SHP77 treated with DMSO at 0.1 percent for 48 hours (cell line): ENCODE measurements around the gene CD86.

Source experiments
- DNase-seq: peaks from one replicate; lab custom pipeline; 2025; lab: John Stamatoyannopoulos, UW

CD86 gene

DNA sequence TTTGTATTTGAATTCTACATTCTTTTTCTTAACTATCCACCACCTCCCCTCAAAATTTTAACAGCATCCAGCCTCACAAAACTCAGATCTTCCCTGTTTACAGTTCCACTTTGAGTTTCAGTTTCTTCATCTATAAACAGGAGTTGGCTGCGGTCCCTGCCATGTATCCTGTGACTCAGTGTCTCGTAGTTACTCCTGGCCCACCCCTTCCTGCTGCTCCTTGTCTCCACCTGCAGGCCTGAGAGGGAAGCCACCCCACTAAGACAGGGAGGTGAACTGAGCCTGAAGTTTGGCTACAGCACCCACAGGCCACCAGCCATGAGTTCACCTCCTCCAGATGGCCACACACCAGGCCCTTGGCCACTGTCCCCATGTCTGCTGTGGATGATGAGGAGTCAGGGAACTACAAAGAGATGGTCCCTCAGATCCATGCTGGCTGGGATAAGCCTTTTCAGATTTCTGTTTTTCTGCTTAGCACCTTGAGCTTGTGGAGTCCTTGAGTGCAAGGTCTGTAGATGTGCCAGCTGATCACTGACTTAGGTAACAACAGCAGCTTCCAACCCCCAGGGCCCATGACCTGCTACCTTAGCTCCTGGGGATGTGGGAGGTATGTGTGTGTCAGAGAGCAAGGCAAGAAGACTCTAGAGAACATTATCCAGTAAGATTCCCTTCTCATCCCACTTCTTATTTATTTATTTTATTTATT is 37.5 kb downstream of the CD86 start:
- DNase-seq: no peak

- DNase-seq: no peak
Observed at GRCh38 chr3:122094125-122094524, 39.0 kb downstream of the CD86 start.

- DNase-seq: no peak
Observed at GRCh38 chr3:122094693-122095092, 39.5 kb downstream of the CD86 start.

- no peak for DNase-seq
Observed at GRCh38 chr3:122097141-122097540, 42.0 kb downstream of the CD86 start.

DNA sequence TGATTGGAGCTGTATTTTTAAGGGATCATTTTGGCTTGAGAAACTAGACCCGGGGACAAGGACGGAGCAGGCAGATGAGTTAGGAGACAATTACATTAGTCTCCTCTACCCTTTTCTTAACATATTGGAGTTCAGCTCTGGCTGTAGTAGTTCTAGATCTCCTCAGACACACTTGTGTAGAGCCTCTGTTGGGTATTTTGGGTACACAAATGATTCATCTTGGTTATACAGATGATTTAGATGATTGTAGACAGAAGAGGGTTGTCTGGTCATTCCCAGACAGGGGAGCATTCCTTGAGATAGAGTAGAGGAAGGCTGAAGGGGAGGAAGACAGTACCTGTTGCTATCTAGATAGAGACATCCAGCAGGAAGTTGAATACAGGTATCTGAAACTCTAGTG is 43.4 kb downstream of the CD86 start:
- DNase-seq: no peak

- no peak for DNase-seq
Observed at GRCh38 chr3:122099255-122099654, 44.1 kb downstream of the CD86 start.

DNA sequence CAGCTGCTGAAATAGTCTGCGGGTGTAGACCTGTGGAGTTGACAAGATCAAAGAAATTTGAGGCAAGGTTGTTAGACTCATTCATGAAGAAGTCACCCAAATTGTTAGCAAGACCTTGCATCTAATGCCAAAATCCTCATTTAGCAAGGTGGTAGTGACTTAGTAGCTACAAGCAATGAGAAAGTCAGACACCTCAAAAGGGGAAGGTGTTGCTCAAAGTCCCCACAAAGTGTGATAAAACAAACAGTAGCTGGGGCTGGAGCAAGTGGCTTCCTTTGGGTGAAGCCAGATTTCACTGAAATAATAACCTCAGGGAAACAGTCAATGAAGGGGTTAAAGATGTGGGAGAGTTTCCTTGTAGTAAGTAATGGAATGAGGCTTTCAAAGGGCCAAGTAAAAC is 44.9 kb downstream of the CD86 start:
- no peak for DNase-seq

- no peak for DNase-seq
Observed at GRCh38 chr3:122100591-122101463, 45.7 kb downstream of the CD86 start.

GRCh38 chr3:122101646-122102045 is 46.5 kb downstream of the CD86 start:
- peak; percentile 17 for DNase-seq

- DNase-seq: no peak
Observed at GRCh38 chr3:122102191-122102935, 47.2 kb downstream of the CD86 start.

GRCh38 chr3:122103821-122104514 is 48.8 kb downstream of the CD86 start:
- no peak for DNase-seq

DNA sequence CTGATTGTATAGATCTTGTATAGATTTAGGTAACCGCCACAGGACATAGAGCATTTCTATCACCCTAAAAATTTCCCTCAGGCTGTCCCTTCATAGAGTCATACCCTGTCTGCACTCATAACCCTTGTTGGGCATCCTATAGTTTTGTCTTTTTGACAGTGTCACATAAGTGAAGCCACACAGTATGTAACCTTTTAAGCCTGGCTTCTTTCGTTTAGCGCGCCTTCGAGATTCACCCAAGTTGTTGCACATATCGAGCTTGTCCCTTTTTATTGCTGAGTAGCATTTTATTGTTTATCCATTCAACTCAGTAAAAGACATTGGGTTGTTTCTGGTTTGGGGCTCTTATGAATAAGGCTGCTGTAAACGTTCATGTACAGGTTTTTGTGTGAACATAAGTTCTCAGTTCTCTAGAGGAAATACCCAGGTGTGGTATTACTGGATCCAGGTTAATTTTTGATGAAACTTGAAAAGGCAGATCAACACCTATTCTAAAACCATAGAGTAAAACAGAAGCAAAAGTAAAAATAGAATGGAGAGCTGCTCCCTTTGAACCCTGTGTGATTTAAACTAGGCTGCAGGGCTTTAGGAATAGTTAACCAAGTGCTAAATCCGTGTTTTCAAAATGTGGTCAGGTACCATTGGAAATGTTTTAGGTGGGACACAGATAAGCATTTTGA is 49.5 kb downstream of the CD86 start:
- DNase-seq: no peak

DNA sequence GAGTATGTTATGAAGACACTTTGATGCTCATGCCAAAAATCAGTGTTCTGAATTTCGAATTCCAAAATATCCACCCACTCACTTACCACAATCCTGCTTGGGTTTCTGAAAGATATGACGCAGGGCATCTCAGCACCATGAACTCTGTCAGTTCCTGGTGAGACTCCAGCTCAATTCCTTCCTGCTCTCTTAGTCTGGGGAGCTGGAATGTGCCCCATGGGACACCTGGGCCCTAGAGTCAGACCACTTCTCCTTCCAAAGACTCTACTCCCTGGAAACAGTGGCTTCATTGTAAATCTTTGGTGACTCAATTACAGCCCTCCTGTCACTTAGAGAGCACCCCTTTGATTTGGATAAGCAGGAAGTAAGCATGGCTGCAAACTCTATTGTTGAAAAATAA is 50.5 kb downstream of the CD86 start:
- DNase-seq: no peak

DNA sequence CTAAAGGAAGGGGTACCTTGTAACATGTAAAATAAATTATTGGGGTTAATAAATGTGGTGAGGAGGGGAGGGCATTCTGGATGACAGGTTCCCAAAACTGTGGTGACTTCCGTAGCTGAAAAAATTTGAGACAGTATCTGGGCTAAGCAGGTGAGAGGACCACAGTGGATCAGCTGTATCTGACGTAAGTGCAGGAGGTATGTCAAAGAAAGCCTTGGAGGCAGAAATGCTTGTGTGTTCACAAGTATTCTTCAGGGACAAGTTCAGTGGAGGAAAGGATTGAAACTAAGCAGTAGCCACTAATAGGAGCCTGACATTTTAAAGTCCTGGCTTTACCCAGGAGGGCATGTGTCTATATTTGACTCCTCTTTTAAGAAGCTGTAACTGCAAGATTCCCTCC is 52.0 kb downstream of the CD86 start:
- no peak for DNase-seq

GRCh38 chr3:122111974-122112373 is 56.8 kb downstream of the CD86 start:
- DNase-seq: no peak

GRCh38 chr3:122112754-122113153 is 57.6 kb downstream of the CD86 start:
- DNase-seq: no peak

DNA sequence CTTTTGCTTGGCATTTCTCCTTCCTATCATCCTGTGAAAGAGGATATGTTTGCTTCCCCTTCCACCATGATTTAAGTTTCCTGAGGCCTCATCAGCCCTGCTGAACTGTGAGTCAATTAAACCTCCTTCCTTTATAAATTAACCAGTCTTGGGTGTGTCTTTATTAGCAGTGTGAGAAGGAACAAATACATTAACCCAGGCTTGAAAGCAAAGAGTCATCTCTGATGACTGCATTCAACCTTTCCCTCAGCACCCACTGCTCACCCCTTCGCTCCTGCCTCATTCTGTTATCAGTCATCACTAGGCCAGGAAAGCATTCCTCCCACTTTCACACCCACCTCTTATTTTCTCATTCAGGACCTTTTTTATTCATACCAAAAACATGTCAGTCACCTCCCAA is 68.7 kb downstream of the CD86 start:
- DNase-seq: no peak

GRCh38 chr3:122132949-122133540 is 77.9 kb downstream of the CD86 start:
- no peak for DNase-seq

DNA sequence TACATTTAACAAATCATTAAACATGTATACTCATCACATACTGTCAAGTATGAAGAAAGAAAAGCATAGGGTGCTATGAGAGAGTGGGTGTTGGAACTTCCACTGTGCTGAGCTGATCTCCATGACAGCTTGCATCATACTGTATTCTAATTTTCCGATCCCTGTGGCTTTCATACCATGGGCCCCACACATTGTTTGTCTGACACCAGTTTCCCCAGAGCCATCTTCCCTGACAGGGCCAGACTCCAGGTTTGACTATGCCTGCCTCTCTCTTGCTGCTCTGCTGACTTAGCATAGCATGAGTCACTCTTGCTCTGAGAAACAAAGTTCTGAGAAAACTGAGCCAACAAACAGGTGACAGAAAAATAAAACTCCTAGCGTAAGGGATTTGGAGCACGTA is 91.3 kb downstream of the CD86 start:
- no peak for DNase-seq

DNA sequence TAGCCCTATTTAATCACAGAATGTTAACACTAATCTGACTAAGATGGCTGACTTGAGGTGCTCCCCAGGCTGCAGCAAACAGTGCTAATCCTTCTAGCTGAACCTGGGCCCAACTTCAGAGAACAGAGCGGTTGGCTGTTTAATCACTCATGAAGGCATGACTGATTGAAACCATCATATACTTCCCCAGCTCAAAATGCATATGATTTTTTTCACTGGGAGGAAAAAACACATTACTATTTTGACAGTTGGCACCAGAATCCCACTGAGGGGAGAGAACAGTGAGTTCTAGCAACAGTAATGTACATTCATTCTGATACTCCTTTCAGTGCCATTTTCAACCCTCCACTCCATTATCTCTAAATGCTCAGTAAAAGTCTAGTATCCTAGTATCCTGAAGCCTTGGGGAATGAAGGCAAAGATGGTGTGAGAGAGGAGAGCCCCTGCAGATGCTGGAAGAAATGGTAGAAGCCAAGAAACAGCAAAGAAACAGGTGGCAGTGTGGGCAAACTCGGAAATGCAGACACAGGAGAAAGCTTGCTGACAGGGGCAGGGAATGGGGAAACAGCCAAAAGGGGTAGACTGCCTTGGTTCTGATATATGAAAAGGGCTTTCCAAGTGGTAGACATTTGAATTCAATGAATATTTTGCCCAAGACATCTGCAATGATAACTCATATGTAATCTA is 93.9 kb downstream of the CD86 start:
- no peak for DNase-seq

DNA sequence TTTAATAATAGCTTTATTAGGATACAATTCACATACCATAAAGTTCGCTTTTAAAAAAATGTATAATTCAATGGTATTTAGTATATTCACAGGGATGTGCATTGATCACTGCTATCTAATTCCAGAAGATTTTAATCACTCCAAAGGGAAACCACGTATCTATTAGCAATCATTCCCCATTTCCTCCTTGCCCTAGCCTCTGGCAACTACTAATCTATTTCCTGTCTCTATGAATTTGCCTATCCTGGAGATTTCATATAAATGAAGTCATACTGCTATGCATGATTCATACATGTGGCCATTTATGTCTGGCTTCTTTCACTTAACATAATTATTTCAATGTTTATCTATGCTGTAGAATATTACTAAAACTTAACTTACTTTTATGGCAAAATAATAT is 96.3 kb downstream of the CD86 start:
- DNase-seq: no peak
